ENCODE measurements around the gene PKNOX2.

DNA sequence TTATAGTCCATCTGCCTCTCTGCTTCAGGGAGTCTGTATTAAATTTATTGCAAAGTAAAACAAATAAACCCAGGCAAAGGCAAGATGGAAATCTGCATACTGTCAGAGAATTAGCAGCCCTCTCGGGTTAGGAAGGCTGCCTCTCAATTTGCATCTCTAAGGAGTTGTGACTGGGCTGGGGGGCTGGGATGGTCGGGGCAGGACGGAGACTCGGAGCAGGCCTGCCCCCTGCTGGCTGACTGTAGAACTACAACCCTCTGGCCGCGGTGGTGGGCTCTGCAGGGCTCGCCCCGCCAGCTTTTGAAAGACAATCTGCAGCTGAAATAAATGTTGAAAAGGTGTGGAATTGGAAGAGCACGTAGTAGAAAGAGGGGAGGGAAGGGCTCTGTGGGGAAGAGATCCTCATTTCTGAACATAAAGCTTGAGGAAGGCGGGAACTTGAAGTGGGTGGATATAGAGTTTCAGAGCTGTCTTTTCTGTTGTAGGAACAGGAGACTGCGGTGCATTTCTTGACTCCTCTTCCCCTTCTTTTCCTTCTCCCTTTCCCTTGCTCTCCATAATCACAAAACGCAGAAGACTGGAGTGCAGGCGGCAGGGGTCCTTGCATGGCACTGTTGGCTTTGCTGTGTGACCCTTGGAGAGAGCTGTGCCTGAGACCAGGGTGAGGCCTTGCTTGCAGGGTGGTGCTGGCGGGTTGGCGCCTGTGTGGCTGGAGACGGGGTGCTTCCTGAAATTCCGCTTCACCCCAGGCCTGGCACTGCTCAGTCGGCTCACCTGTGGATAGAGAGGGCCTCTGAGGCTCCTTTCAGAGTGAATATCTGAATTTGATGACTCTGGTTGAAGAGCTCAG is 22.6 kb upstream of the PKNOX2 start:
- TF ChIP-seq POLR2A (IDR thresholded peaks at IDR 0.05; ENCODE audit: low read depth) (no peak), POLR2AphosphoS5 (IDR thresholded peaks at IDR 0.05) (no peak), EP300 (IDR thresholded peaks at IDR 0.05) (no peak)
- TF ChIP-seq, protein P1, sequence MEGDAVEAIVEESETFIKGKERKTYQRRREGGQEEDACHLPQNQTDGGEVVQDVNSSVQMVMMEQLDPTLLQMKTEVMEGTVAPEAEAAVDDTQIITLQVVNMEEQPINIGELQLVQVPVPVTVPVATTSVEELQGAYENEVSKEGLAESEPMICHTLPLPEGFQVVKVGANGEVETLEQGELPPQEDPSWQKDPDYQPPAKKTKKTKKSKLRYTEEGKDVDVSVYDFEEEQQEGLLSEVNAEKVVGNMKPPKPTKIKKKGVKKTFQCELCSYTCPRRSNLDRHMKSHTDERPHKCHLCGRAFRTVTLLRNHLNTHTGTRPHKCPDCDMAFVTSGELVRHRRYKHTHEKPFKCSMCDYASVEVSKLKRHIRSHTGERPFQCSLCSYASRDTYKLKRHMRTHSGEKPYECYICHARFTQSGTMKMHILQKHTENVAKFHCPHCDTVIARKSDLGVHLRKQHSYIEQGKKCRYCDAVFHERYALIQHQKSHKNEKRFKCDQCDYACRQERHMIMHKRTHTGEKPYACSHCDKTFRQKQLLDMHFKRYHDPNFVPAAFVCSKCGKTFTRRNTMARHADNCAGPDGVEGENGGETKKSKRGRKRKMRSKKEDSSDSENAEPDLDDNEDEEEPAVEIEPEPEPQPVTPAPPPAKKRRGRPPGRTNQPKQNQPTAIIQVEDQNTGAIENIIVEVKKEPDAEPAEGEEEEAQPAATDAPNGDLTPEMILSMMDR (IDR thresholded peaks at IDR 0.05), result peak; percentile 91 to 98 (median 91)

Measured in esophagus muscularis mucosa (tissue), 4 donors.